ENCODE measurements around the gene STX19.
"Not testable (repeated sequence)": the region's sequence is repeated elsewhere in the genome, so short reads cannot be mapped to it uniquely, and the experiment has no call there.

Gene STX19, protein sequence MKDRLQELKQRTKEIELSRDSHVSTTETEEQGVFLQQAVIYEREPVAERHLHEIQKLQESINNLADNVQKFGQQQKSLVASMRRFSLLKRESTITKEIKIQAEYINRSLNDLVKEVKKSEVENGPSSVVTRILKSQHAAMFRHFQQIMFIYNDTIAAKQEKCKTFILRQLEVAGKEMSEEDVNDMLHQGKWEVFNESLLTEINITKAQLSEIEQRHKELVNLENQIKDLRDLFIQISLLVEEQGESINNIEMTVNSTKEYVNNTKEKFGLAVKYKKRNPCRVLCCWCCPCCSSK

DNA sequence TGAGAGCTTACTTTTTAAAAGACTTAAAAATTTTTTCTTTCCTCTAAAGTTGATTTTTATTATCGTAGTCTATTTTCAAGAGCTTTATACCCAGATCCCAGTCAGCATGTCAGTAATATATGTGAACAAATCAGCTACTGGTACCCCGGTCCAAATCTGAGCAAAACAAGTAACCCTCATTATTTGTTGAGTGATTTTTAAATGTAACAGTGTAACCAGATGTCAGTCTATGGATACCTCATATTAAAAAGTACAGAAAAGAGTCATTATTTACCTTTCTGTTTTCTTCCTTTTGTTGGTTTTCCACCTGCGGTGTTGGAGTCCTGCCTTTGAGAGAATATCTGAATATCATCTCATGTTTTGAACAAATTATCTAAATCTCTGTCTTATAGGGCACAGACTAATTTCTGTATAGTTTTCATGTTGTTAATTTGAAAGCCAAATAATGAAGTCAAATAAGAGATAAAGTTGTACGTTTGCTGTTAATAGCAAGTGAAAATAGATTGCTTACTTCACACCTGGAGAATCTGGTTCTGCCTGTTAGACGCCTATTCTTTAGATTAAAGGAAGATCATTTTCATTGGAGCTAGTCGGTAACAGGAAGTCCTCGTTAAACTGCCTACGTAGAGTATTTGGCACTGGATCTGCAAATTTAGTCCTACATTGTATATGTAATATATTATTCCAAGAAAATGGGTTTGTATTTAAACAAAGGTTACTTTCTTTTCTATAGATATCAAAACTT is at the start of gene STX19:
STX19 (minus strand) TSS at position 505 of the 745 bp plus-strand sequence. CDS start 13,328 bp downstream, outside the sequence.
- no peak for DNase-seq (ENCODE audit: low read depth in 2 of 3, low spot score in 1 of 3)

DNA sequence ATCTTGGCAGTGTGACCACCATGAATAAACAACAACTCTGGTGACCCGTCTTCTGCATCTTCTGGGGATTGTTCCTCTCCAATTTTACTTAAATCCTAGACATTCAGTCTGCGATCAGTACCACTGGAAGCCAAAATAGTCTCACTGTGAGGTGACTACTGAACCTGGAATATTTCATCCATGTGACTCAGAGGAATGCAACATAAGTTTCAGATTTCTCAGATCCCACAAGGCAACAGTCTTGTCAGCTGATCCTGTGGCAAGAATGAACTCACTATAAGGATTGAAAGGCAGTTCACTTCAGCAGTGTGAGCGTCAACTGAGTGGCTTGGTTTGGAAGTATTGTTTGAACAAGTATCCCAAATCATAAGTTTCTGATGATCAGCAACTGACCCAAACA is 47.7 kb upstream of the STX19 start:
- DNase-seq (ENCODE audit: low read depth in 2 of 3, low spot score in 1 of 3): no peak

DNA sequence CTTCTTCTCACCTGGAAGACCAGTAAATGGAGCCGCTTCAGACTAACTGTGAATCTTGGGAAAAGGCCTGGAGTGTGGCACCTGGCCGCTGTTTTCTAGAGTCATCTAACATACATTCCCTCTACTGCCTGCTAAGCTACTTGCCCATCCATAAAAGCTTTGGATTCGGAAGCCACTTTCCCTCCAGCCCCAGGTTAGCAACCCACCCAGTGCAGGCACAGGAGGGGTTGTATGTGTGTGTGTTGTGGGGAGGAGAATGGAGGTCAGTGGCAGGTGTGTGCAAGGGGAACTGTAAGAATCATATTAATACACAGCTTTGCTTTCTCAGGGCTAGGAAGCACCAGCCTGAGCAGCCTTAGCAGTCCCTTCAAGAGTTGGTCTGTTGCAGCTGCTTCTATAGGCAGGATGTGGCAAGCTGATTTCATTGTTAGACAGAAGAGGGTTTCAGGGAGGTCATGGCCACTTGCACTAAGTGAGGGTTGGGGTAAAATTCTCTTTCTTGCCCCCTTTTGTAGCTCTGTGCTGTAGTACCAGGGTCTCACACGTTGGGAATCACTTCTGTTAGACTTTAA is 43.4 kb upstream of the STX19 start:
- no peak for DNase-seq (ENCODE audit: low read depth in 2 of 3, low spot score in 1 of 3)

DNA sequence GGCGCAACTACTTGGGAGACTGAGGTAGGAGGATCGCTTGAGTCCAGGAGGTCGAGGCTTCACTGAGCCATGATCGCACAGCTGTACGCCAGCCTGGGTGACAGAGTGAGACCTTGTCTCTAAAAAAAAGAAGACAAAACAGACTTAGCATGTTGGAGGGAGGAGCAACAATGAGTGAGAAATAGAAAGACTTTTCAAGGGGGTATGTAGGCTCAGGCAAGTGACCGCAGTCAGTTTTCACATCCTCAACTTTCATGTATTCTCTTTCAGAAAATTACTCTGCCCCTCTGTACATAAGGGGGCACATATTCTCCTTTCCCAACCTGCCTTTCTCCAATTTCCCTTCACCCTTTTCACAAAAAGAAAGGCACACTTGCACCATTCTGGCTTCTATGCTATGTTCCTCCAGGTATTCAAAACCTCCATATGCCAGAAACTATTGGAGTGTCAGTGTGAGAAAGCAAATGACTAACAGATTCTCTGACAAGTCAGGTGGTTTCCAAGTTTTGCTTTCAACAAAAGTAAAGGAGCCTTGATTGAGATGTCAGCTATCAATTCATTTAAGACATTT is 42.0 kb upstream of the STX19 start:
- DNase-seq (ENCODE audit: low read depth in 2 of 3, low spot score in 1 of 3): no peak

DNA sequence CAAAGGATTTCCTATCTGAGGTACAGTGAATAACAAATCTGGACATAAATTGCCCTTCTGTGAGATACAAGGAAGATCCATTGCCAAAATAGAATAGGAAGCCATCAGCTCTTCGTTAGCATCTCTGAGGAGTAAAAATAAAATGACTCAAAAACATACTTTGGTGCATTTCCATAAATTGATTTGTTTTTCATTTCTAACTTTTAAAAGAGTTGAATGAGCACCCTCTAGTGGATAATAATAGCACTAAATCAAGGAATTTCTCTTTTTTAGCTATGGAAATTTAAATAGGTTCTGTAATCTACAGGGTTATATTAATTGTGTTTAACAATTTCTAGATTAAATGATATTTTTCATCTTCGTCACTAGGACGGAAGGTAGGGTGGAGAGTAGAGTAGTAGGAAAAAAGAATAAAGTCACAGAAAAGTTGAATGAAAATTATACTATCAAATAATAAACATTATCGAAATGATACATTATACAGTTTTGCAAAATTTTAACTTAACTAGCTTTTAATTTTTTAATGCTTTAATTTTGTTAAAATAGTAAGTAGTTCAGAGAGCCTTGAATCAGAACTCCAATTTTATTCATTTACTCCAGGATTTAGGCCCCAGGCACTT is 40.9 kb upstream of the STX19 start:
- no peak for DNase-seq (ENCODE audit: low read depth in 2 of 3, low spot score in 1 of 3)

DNA sequence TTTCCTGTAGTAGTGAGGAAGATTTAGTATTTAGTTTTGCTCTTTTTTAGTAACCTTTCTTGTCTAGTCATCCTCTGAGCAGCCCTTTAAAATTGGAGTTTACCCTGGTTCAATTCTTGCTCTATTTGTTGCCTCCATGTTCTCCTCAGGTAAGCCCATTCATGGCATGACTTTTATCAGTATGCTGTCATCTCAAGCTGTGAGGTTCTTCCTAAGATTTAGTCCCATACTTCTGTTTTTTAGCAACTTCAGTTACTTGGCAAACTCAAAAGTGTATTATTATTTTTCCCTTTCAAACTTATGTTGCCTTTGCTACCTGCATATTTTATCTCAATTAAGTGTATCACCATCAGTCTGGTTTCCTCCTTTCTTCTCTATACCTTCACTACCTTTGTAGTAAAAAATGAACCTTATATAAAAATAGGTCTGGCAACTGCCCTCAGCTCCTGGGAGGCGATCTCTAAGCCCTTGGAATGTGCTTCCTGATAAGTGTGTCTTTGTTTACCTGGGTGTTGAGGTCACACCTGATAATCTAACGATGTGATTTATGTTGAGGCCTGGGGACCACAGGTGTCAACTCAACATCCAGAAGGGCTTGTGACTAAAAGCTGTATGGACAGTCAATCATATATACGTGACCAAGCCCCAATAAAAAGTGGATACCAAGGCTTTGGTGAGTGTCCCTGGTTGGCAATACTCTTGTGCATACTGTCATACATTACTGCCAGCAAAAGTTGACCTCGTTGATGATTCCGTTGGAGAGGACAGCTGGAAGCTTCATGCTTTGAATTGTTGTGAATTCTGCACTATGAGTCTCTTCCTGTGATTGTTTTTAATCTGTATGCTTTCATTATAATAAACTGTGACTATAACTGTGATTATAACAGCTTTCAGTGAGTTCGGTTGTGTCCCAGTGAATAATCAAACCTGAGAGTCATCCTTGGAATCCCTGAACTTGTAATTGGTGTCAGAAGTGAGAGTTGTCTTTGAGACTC is 38.4 kb upstream of the STX19 start:
- no peak for DNase-seq (ENCODE audit: low read depth in 2 of 3, low spot score in 1 of 3)

DNA sequence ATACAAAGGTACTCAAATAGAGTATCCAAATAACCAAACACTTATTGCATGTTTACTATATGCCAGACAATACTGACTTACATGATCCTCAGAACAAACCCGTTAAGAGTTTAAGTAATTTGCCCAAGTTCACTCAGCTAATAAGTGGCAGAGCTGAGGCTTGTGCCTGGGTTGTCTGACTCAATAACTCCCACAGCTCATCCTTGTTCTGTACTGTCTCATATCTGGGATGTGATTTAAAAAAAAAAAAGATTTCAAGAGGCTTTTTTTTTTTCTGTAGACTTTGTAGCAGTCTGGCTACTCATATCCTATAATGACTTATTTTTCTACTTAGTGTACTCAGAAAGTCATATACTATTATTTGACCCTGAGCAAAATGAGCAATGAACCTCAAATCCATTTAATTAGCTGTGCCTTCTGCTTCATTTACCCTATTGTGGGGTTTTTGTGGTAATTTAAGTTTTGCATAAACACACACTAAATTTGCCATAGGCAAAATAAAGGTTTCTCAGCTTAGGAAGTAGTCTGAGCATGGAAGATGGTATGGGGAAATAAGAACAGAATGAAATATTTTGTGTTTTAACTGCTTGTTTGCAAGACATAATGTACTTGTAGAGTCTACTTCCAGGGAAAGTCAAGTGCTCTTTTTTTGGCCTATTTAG is 37.6 kb upstream of the STX19 start:
- no peak for DNase-seq (ENCODE audit: low read depth in 2 of 3, low spot score in 1 of 3)

DNA sequence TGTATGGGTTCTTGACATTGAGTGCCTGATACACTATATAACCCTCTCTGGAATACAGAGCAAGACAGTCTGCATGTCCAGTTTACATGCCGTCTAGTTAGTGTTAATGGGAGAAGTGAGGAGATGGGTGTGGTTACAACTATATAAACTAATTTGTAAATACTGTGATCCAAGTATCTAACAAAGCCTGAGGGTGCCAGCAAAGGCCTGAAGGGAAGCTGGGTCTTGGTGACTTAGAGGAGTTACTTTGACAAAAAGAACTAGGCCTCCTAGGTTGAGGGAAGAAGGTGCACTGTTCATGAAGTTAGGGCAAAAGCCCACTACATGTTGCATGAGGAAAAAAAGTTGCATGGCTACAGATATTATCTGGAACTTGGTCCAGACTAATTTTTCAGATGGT is 36.7 kb upstream of the STX19 start:
- no peak for DNase-seq (ENCODE audit: low read depth in 2 of 3, low spot score in 1 of 3)

DNA sequence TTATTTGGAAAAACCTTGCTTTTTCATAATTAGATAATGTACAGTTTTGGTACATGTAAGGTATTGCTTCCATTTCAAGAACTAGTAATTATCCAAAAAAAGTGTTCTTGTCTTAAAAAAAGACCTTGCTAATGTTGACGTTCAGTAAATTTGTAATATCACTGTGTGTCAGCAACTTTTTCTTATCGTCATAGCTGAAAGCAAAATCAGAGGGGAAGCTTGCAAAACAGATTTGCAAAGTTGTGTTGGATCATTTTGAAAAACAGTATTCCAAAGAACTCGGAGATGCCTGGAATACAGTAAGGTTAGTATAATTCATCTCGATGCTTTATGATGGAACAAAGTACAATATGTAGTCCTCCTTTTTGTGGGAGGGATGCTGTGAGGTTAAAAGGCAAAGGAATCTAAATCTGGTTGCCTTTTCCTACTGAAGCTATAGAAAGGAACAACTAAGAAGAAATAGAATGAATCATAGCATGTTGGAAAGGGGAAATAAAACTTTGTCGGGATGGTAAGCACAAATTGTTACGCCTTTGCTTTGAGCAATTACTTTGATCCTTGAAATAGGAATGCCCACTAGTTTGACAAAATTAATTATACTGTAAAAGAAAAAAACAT is 36.0 kb upstream of the STX19 start:
- no peak for DNase-seq (ENCODE audit: low read depth in 2 of 3, low spot score in 1 of 3)

DNA sequence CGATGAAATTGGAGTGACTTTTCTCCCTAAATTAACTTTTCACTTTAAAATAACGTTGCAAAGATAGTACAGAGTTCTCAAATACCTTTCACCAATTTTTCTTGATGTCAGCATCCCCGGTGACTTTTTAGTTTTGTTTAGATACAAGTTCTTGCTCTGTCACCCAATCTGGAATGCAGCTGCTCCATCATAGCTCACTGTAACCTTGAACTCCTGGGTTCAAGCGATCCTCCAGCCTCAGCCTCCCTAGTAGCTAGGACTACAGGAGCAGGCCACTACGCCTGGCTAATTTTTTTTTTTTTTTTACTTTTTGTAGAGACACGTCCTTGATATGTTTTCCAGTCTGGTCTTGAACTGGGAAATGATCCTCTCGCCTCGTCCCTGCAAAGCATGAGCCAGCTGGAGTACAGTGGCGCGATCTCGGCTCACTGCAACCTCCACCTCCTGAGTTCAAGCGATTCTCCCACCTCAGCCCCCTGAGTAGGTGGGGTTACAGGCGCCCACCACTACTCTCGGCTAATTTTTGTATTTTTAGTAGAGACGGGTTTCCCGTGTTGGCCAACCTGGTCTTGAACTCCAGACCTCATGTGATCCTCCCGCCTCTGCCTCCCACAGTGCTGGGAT is 35.2 kb upstream of the STX19 start:
- DNase-seq (ENCODE audit: low read depth in 2 of 3, low spot score in 1 of 3): no peak

DNA sequence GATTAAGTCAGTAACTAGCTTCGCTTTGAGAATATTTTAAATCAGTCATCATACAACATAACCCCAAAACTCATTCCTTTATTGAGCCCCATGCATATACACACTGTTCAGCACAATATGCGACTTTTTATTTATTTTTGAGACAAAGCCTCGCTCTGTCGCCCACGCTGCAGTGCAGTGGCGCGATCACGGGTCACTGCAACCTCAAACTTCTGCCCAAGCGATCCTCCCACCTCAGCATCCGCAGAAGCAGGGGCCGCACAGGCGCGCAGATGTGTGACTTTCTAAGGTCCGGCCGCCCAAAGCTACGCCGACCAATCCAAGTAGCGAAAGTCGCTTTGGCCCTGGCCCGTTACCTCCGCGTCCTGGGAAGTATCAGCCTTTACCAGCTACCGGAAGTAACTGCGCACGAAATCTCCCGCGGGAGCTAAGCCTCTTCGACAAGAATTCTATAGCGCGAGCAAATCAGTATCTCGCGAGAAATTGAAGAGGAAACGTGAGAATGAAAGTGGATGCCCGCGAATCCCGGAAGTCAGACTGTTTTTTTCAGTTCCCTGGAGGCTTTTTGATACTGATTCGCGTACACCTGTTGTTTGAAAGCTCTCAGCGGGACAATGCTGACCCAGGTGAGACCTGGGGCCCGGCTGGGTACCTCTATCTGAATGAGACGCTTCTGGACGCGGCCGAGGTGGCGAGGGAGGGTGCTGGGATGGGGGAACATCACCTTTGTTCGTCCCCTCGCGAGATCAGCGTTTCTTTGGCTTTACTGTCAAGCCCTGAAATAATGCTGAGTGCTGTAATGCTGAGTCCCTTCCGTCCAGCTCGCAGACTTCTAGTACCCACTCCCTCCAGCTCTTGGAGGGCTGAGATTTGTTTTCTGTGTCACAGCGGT is 34.4 kb upstream of the STX19 start, which contains the start of the genes DHFR2 and NSUN3:
DHFR2 (minus strand) TSS at position 404 of the 892 bp plus-strand sequence. CDS start 1,405 bp downstream, outside the sequence.
NSUN3 (plus strand) TSS at position 549 of the 892 bp plus-strand sequence; CDS start at position 615, 66 bp downstream.
- peak; percentile 69 to 71 (median 70) for DNase-seq (ENCODE audit: low read depth in 2 of 3, low spot score in 1 of 3)

DNA sequence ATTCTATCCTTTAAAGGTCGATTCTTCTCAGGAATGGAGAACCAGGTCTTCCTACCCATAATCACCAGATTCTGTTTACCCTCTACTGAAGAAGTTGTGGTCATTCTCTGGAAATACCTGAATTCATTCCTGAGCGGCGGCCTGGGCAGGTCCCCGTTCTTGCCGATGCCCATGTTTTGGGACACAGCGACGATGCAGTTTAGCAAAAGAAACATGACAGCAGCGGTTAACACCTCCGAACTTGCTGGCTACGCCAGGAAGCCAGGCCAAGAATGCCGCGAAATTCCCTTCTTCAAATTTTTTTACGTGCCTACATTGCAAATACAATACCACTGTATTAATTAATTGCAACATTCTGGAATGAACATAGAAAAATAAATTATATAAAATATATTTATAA is 32.9 kb upstream of the STX19 start:
- no peak for DNase-seq (ENCODE audit: low read depth in 2 of 3, low spot score in 1 of 3)

DNA sequence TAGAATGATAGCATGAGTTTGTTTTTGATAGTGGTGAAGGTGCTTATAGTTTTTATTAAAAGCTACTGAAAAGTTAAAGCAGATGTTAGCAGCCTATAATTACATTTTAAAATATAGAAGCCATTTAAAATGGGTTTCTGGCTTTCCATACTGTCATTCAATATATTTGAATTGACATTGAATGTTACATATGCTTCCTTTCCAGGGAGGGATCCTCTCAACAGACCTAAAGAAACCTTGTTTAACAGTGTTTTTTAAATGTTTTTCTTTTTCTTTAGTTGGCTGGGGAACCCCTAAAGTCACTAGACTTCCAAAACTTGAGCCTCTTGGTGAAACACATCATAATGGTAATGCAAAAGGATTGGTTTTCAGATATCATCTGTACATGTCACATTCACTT is 22.1 kb upstream of the STX19 start:
- no peak for DNase-seq (ENCODE audit: low read depth in 2 of 3, low spot score in 1 of 3)

DNA sequence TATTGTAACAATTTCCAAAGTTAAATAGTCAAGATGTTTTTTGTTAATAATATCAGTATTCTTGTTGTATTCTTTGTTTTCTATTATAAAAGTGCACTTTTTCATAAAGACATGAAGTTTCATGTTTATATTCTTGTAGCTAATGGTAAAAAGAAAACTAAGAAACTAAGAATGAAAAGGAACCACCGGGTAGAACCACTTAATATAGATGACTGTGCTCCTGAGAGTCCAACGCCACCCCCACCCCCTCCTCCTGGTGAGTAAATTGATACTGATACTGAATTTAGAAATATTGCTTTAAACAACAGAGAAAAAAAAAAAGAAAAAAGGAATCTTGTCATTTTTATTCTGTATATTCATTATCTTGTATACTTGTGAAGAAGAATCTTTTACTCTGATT is 20.9 kb upstream of the STX19 start:
- DNase-seq (ENCODE audit: low read depth in 2 of 3, low spot score in 1 of 3): no peak

DNA sequence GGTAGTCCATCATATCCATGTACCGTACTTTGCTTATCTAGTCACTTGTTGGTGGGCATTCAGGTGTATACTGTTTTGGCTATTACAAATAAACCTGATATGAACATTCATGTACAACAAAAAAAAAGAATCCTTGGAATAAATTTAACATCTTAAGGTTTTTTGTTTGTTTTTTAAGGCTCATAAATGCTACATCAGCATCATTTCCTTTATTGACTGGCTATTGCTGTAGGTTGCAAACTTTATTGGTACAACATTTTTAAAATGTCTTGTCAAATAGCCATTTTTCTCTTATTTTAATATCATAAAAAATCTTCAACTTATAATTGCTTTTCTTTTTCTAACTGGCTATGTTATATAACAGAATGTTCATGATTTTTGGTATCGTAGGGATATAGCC is 18.1 kb upstream of the STX19 start:
- DNase-seq (ENCODE audit: low read depth in 2 of 3, low spot score in 1 of 3): no peak

DNA sequence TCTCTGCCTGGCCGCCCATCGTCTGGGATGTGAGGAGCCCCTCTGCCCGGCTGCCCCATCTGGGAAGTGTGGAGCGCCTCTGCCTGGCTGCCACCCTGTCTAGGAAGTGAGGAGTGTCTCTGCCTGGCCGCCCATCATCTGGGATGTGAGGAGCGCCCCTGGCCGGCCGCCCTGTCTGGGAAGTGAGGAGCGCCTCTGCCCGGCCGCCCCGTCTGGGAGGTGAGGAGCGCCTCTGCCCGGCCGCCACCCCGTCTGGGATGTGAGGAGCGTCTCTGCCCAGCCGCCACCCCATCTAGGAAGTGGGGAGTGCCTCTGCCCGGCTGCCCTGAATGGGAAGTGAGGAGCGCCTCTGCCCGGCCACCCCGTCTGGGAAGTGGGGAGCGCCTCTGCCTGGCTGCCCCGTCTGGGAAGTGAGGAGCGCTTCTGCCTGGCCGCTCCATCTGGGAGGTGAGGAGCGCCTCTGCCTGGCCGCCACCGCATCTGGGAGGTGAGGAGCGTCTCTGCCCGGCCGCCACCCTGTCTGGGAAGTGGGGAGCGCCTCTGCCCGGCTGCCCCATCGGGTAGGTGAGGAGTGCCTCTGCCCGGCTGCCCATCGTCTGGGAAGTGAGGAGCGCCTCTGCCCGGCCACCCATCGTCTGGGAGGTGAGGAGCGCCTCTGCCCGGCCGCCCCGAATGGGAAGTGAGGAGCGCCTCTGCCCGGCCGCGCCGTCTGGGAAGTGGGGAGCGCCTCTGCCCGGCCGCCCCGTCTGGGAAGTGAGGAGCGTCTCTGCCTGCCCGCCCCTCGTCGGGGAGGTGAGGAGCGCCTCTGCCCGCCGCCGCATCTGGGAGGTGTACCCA is 15.9 kb upstream of the STX19 start:
- DNase-seq (ENCODE audit: low read depth in 2 of 3, low spot score in 1 of 3): not testable (repeated sequence)

DNA sequence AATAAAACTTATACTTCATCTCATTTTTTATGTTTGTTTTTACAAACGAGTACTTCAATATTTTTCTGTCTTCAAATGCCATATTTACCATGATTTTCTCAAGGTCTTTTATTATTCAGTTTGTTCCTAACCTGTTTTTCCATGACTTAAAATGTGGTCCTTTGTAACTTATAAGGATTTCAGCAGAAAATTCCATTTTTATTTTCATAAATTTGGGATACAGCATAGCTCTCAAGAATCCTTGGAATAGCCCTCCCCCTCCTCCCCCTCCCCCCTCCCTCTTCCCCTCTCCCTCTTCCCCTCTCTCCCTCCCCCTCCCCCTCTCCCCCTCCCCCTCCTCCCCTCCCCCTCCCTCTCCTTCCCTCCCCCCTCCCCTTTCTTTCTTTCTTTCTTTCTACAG is 14.9 kb upstream of the STX19 start:
- no peak for DNase-seq (ENCODE audit: low read depth in 2 of 3, low spot score in 1 of 3)

All from stimulated activated CD4-positive, alpha-beta T cell treated with anti-CD3 and anti-CD28 coated beads, Interleukin-12 subunit alpha, Interleukin-12 subunit beta, amount 100 ng/mL, for 48 hours (primary cell).